ENCODE results near the gene SLC7A7.

SLC7A7 gene

DNA sequence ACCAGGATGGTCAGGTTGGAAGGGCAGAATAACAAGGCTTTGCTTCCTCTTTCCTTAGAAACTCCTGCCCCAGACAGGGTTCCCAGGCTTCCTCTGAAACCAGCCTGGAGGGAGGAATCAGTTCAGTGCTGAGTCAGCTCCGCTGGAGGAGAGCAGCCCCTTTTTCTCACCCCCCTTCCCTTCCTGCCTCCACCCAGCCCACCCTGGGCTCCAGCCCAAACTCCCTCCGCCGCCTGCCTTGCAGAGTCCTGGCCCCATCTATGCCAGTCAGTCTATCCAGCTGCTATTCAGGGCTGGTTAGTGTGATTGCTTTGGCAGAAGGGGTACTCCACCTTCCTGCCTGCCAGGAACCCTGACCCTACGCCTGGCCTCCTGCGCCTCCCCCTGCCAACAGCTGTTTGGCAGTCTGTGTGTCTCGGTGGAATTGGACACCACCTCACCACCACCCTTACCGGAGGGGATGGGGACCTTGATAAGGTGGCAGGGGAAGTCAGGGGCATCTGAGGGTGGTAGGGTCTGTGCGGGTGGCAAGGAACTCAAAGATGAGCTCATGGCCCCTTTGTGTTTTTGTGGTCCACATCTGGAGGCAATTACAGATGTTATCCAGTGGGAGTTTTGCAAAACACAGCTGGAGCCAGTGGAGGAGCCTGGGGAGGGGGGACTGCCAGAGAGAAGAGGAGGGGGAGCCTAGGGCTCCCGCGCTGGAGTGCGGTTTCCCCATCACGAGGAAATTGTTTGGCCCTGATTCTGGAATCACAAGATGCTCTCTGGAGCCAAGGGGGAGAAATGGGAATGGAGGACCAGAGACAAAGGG, 33.3 kb upstream of the SLC7A7 start (continued):
- TF ChIP-seq ZNF175 (tag by site-specific recombination; IDR thresholded peaks at IDR 0.05) (no peak), ZNF785 (tag by site-specific recombination; IDR thresholded peaks at IDR 0.05) (no peak), ZNF433 (tag by site-specific recombination; IDR thresholded peaks at IDR 0.05; ENCODE audit: low read depth) (no peak), ZNF701 (tag by site-specific recombination; IDR thresholded peaks at IDR 0.05) (no peak), ZIC2 (tag by site-specific recombination; IDR thresholded peaks at IDR 0.05) (peak; percentile 16; the same call in 1 of the 2 replicates), TRIM28 (IDR thresholded peaks at IDR 0.05; ENCODE audit: borderline replicate concordance, low read length) (no peak), ZBTB48 (tag by site-specific recombination; IDR thresholded peaks at IDR 0.05) (0 out of 2 replicates have a peak, but pooled peaks have one; percentile 14), MEIS1 (CRISPR knock-in tag; IDR thresholded peaks at IDR 0.05; ENCODE audit: borderline replicate concordance) (no peak), ZNF335 (tag by site-specific recombination; conservative IDR thresholded peaks at IDR 0.05) (0 out of 2 replicates have a peak, but pooled peaks have one; percentile 24), ZNF548 (tag by site-specific recombination; IDR thresholded peaks at IDR 0.05) (no peak), ZBTB21 (tag by site-specific recombination; IDR thresholded peaks at IDR 0.05) (no peak), ZNF394 (tag by site-specific recombination; IDR thresholded peaks at IDR 0.05; ENCODE audit: borderline replicate concordance) (no peak), HOXD13 (CRISPR knock-in tag; IDR thresholded peaks at IDR 0.05; ENCODE audit: borderline replicate concordance) (no peak), ZNF341 (tag by site-specific recombination; IDR thresholded peaks at IDR 0.05; ENCODE audit: low read depth) (peak; percentile 44), OVOL3 (tag by site-specific recombination; IDR thresholded peaks at IDR 0.05) (no peak), SALL2 (tag by site-specific recombination; IDR thresholded peaks at IDR 0.05; ENCODE audit: borderline replicate concordance) (no peak), ZNF416 (tag by site-specific recombination; IDR thresholded peaks at IDR 0.05) (no peak), ZNF48 (tag by site-specific recombination; IDR thresholded peaks at IDR 0.05) (no peak), ZNF350 (tag by site-specific recombination; IDR thresholded peaks at IDR 0.05) (no peak), ZNF777 (tag by site-specific recombination; IDR thresholded peaks at IDR 0.05; ENCODE audit: borderline replicate concordance) (no peak), ZBTB20 (tag by site-specific recombination; IDR thresholded peaks at IDR 0.05) (peak; percentile 68), KLF9 (tag by site-specific recombination; IDR thresholded peaks at IDR 0.05; ENCODE audit: low read depth) (no peak), ZNF391 (tag by site-specific recombination; IDR thresholded peaks at IDR 0.05; ENCODE audit: borderline replicate concordance, low read depth) (no peak), ZFP41 (tag by site-specific recombination; IDR thresholded peaks at IDR 0.05; ENCODE audit: borderline replicate concordance) (no peak), ZNF133 (tag by site-specific recombination; IDR thresholded peaks at IDR 0.05) (no peak), SETDB1 (IDR thresholded peaks at IDR 0.05; ENCODE audit: insufficient read length, low read length) (no peak), ZNF426 (tag by site-specific recombination; IDR thresholded peaks at IDR 0.05) (no peak), ZNF76 (tag by site-specific recombination; IDR thresholded peaks at IDR 0.05; ENCODE audit: borderline replicate concordance, low read depth) (no peak)
- TF ChIP-seq, protein P1, sequence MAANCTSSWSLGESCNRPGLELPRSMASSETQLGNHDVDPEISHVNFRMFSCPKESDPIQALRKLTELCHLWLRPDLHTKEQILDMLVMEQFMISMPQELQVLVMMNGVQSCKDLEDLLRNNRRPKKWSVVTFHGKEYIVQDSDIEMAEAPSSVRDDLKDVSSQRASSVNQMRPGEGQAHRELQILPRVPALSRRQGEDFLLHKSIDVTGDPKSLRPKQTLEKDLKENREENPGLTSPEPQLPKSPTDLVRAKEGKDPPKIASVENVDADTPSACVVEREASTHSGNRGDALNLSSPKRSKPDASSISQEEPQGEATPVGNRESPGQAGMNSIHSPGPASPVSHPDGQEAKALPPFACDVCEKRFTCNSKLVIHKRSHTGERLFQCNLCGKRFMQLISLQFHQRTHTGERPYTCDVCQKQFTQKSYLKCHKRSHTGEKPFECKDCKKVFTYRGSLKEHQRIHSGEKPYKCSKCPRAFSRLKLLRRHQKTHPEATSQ (tag by site-specific recombination; IDR thresholded peaks at IDR 0.05): no peak
- TF ChIP-seq, protein P2, sequence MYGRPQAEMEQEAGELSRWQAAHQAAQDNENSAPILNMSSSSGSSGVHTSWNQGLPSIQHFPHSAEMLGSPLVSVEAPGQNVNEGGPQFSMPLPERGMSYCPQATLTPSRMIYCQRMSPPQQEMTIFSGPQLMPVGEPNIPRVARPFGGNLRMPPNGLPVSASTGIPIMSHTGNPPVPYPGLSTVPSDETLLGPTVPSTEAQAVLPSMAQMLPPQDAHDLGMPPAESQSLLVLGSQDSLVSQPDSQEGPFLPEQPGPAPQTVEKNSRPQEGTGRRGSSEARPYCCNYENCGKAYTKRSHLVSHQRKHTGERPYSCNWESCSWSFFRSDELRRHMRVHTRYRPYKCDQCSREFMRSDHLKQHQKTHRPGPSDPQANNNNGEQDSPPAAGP (tag by site-specific recombination; IDR thresholded peaks at IDR 0.05): no peak
- TF ChIP-seq, protein P3, sequence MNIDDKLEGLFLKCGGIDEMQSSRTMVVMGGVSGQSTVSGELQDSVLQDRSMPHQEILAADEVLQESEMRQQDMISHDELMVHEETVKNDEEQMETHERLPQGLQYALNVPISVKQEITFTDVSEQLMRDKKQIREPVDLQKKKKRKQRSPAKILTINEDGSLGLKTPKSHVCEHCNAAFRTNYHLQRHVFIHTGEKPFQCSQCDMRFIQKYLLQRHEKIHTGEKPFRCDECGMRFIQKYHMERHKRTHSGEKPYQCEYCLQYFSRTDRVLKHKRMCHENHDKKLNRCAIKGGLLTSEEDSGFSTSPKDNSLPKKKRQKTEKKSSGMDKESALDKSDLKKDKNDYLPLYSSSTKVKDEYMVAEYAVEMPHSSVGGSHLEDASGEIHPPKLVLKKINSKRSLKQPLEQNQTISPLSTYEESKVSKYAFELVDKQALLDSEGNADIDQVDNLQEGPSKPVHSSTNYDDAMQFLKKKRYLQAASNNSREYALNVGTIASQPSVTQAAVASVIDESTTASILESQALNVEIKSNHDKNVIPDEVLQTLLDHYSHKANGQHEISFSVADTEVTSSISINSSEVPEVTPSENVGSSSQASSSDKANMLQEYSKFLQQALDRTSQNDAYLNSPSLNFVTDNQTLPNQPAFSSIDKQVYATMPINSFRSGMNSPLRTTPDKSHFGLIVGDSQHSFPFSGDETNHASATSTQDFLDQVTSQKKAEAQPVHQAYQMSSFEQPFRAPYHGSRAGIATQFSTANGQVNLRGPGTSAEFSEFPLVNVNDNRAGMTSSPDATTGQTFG (tag by site-specific recombination; IDR thresholded peaks at IDR 0.05; ENCODE audit: borderline replicate concordance): no peak
- TF ChIP-seq, protein P4, sequence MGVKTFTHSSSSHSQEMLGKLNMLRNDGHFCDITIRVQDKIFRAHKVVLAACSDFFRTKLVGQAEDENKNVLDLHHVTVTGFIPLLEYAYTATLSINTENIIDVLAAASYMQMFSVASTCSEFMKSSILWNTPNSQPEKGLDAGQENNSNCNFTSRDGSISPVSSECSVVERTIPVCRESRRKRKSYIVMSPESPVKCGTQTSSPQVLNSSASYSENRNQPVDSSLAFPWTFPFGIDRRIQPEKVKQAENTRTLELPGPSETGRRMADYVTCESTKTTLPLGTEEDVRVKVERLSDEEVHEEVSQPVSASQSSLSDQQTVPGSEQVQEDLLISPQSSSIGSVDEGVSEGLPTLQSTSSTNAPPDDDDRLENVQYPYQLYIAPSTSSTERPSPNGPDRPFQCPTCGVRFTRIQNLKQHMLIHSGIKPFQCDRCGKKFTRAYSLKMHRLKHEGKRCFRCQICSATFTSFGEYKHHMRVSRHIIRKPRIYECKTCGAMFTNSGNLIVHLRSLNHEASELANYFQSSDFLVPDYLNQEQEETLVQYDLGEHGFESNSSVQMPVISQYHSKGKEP (tag by site-specific recombination; IDR thresholded peaks at IDR 0.05): no peak
- TF ChIP-seq, protein P5, sequence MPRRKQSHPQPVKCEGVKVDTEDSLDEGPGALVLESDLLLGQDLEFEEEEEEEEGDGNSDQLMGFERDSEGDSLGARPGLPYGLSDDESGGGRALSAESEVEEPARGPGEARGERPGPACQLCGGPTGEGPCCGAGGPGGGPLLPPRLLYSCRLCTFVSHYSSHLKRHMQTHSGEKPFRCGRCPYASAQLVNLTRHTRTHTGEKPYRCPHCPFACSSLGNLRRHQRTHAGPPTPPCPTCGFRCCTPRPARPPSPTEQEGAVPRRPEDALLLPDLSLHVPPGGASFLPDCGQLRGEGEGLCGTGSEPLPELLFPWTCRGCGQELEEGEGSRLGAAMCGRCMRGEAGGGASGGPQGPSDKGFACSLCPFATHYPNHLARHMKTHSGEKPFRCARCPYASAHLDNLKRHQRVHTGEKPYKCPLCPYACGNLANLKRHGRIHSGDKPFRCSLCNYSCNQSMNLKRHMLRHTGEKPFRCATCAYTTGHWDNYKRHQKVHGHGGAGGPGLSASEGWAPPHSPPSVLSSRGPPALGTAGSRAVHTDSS (tag by site-specific recombination; IDR thresholded peaks at IDR 0.05): no peak
